Fibroblast of skin of back (primary cell): ENCODE measurements around the gene METTL5.

Experiments
- DNase-seq: peaks from one replicate; pipeline ENCODE4 v3.0.0-alpha.2; 2013

The METTL5 gene

DNA sequence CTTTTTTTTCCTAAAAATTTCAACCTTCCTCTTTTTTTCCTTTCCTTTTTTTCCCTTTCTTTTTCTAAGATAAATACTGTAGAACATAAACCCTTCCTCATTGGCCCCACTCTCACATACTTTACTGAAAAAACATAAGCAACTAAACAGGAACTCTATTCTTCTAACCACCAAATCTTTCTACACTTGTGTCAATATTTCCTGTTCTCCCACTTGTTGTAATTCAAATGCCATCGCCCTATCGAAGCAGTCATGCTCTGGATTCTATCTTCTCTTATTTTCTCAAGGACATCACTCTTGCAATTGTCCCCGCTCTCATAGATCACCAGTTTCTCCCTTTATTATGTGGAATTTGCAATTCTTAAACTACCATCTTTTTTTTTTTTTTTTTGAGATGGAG lies 46.3 kb downstream of the METTL5 start:
- DNase-seq: no peak

DNA sequence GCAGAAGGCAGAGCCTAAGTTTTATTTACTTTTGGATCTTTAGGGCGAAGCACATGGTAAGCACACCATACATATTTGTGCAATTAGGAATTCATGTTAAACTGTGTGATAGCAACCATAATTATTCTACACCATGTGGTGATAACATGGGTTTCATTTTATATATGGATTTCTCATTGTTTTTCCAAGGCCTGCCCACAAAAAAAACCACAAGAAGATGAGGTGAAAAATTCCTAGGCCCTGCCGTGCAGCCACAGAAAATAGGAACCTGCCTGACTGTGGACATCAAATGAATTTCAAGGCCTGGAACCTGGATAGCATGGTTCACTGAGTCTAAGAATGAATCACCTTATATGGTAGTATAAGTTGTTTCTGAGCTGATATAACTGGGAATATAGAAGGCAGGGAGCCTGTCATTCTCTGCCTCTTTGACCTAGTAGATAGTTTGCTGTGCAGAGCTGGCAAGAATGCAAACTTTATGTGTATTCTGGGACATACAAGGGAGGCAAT lies 48.4 kb downstream of the METTL5 start:
- peak; percentile 57 for DNase-seq

DNA sequence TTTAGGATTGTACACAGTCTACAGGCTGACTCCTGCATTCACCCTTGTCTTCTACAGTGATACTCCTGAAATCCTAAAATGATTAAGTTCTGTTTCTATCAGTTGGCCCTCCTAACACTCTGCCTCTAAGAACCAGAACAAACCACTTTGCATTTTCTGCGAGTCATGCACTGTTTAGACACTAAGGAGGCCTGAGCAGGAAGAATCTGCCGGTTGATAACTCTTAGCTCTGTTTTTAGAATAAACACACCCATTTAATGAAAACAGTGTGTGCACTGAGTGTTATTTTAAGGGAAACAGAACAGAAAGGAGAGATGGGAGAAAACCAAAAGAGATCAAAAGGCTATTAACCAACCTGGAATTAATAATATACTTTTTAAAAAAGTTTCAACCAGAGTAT lies 48.9 kb downstream of the METTL5 start:
- peak; percentile 78 for DNase-seq

DNA sequence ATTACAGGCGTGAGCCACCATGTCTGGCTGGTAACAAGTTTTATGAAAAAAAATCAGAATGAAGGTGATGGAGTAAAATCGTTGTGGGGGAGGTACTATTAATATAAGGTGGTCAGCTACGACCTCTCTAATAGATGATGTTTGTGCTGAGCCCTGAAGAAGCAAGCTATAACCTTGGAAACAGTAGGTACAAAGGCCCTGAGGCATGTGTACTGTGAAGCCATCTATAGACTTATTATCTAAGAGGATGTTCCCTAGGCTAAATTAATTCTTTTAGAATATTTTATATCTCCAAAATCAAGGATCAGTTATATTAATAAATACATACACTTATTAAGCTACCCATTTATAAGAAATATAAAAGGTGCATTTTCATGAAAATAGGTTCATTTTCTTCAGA lies 49.4 kb downstream of the METTL5 start:
- no peak for DNase-seq

DNA sequence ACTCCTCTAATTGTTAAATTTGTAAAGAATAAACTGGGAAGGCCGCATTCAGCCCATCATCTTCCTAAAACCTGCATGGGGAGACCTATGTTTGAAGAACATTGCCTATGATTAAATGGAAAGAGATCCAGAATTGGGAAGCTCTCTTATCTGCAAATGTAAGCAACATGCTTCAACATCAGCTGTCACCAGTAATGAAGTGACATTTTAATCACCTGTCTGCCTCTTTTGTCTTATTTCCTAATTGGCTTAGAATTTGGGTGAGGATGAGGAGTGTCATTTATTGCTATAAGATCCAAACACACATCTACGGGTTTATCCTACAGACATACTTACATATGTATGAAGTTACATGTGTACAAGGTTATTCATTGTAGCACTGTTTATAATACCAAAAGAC lies 52.1 kb downstream of the METTL5 start:
- DNase-seq: no peak

DNA sequence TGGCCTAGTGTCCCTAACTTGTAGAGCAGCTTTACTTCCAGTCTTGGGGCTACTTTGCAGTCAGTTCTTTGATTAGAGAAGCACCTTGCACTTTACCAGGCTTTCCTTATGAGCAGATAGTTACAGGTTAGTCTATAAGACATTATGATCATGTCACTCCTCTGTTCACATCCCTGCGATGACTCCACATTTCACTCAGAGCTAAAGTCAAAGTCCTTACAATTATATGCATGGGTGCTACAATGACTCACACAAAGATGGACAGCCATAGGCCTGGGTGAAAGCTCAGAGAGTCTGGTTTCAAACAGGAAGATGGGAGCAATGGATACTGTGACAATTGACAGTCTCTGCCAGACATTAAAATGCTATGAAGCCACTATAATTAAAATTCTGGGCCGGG lies 53.1 kb downstream of the METTL5 start:
- DNase-seq: no peak

DNA sequence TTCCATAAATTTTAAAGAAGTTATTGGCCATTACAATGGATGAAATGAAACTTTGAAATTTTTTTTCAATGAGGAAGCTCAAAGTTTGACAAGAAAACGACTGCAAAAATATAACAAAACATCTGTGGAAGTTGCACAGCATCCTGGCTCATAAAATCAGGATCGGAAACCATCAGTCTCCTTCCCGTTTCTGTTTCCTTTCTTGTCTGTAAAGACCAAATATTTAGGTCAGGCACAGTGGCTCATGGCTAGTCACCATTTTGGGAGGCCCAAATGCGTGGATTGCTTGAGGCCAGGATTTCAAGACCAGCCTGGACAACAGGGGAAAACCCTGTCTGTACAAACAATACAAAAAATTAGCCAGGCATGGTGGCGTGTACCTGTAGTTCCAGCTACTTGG lies 53.7 kb downstream of the METTL5 start:
- no peak for DNase-seq

DNA sequence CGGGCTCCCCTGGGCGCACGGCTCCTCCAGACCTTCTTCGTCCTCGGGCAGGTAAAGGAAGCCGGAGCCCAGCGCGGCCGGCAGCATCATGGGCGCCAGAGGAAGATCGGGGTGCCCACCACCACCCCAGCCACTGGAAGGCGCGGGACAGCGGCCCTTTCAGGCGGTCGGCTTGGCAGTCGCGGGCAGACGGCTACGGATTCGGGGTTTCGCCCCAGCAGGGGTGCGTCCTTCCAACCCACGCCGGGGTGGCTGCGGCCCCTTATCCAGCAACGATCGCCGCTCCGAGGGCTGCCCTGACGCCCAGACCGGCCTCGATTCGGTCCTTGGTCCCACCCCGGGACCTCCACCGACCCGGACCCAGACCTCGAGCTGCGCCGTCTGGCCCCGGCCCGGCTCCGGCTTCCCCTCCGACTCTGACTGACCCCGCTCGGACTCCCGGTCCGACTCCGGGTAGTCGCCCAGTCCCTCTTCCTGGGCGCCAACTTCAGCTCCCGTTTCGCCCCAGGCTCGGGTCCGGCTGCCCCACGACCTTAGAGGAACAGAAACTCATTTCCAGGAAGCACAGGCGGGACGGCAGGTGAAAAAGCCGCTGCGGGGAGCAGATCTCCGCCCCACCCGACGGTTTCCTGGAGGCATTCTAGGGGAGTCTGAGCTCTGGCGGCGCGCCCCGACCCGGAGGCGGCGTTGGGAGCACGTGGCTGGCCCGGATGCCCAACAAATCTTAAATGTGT lies 56.3 kb downstream of the METTL5 start:
- no peak for DNase-seq

DNA sequence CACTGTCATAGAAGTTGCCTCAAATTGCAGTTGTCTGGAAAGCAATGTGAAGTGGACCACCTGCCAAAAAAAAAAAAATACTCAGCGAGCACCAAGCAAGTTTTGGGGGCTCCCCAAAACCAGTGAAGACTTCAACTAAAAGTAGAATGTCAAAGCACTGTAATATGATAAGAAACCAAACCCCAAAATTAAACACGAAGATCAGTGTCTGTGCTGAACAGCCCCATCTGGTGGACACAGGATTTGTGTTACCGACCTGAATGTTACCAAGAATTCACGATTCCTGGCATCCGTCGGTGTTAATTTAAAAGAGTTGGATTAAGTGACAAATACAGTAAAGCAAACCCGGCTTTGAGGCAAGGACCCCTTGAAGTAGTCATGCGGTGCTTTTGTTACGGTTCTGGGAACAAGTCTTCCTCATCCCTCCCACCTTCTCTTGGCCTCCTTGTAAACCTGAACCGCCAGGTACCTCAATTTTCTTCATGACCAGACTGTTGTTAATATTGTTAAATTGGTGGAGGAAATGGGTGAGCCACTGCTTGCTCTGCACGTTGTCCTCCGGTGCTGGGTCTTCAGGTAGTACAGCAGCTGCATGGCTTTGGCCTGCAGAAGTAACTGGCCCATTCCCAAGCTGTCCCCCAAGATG lies 57.3 kb downstream of the METTL5 start:
- DNase-seq: peak; percentile 54

DNA sequence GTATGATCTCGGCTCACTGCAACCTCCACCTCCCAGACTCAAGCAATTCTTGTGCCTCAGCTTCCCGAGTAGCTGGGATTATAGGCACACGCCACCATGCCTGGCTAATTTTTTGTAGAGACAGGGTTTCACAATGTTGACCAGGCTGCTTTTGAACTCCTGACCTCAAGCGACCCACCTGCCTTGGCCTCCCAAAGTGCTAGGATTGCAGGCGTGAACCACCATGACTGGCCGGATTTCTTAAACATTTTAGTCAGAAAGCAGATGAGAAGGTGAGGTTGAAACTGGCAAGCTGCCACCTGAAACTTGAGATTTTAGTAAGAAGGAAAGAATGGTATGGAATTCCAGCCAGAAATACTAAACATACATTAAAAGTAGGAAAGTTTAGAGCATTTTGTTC lies 59.2 kb downstream of the METTL5 start:
- peak; percentile 44 for DNase-seq

DNA sequence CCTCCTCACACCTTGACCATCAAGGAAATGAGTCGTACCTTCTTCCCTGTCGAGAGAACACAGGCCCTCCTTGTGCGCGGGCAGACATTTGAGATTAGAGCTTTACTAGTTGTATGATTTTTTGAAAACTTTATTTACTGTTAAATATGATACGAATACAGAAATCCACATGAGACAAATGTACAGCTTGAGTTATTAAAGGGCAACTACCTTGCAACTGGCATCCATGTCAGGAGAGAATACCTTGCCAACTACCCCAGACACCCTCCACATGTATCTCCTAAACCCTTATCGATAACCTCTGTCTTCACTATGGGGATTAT lies 62.8 kb downstream of the METTL5 start:
- DNase-seq: no peak
